Measurements from ENCODE around the gene C1orf185.

- TF ChIP-seq CTCF (IDR thresholded peaks at IDR 0.05) (no peak), POLR2A (IDR thresholded peaks at IDR 0.05) (no peak)
These were observed 45.4 kb downstream of the C1orf185 start for GRCh38 chr1:51147394-51147793.

Data from heart left ventricle (tissue), 13 donors.